Motor neuron (in vitro differentiated cells): ENCODE results near the gene COX7A1. TPM values are rescaled to one million over a fixed set of nuclear protein-coding genes. Genes with fewer than 3 reads are reported as not detected.
"Not testable (repeated sequence)": the region's sequence is repeated elsewhere in the genome, so short reads cannot be mapped to it uniquely, and the experiment has no call there.

Experiments
- ATAC-seq, 8 experiments: fragments of 200-7000 bp; cut with Tn5 transposase; replicated peaks in 6 of 8; 2 replicates each; pipeline ENCODE4 v1.8.0; 2021; ENCODE audit warnings: mild to moderate bottlenecking in 8 of 8, moderate library complexity in 8 of 8
- H3K27ac ChIP-seq, 2 donors: fragments of 250-450 bp; sonication (Bioruptor Pico); 2 replicates each; pipeline ENCODE4 v1.9.0; 2021; ENCODE audit warnings: antibody characterized with exemption in 2 of 2, mild to moderate bottlenecking in 2 of 2, moderate library complexity in 1 of 2
- H3K4me1 ChIP-seq, 2 donors: fragments of 250-450 bp; sonication (Bioruptor Pico); replicated peaks in 1 of 2; 2 replicates each; pipeline ENCODE4 v1.6.1; 2021; ENCODE audit warnings: antibody characterized with exemption in 2 of 2, mild to moderate bottlenecking in 2 of 2, moderate library complexity in 1 of 2
- H3K4me3 ChIP-seq, 5 donors: fragments of 250-450 bp; sonication (Bioruptor Pico); 2 replicates each; pipeline ENCODE4 v1.9.0; 2021; ENCODE audit warnings: antibody characterized with exemption in 5 of 5, mild to moderate bottlenecking in 5 of 5, moderate library complexity in 4 of 5
- WGBS, 10 experiments: fragments of 450-650 bp; shearing (Covaris generic); methylation state at CpG; one replicate each; pipeline ENCODE4 v1.0.0; 2022; 5-methylcytosine and 5-hydroxymethylcytosine counted together
- in situ Hi-C, 9 experiments: fragments of 400-800 bp; cut with MboI; loops; one replicate each; pipeline ENCODE4 v1.15.0; 2021; ENCODE audit warnings: low sequenced_read_pairs in 9 of 9, low pct_unique_long_range_greater_than_20kb in 2 of 9; ENCODE audit not compliant: unreplicated experiment in 9 of 9
- total RNA-seq, 8 experiments: library from RNA; unstranded; fragments of 300-600 nt; gene quantifications; 2 replicates each; pipeline versions ENCODE4 v1.2.3 to v1.2.4, GENCODE V29; 2022

Gene COX7A1
- total RNA-seq, 8 experiments from 2014 or later, result 0.54 to 66.9 (median 1.3) TPM; not detected in 1

- ATAC-seq, result peak; percentile 63 to 91 (median 88)
- H3K4me3 ChIP-seq, result peak within 1 kb of the TSS; percentile 69 to 99 (median 86)
- peaks cover 5 to 6% of the 10 kb centered on the region in 2 donors for H3K4me1 ChIP-seq
- H3K27ac ChIP-seq, result peak within 1 kb of the TSS; percentile 81 to 84
- in situ Hi-C loops, result no loop called here
- WGBS, 10 experiments, result 0 to 12% (median 0%) methylated on average over 1 to 11 of the region's 75 CpGs; no CpG with 5 or more reads in 3 of the 10 experiments
Measured at GRCh38 chr19:36139473-36140303, 12.6 kb downstream of the COX7A1 start, which contains the start of gene CAPNS1. TSS of gene CAPNS1 (plus strand) at chr19:36140066. CDS start at chr19:36141012, 946 bp downstream.

- H3K27ac ChIP-seq, result peak overlapping the region; percentile 70 to 84
- in situ Hi-C loops, result no loop called here
- H3K4me1 ChIP-seq, result peaks cover 5 to 6% of the 10 kb centered on the region in 2 donors
- H3K4me3 ChIP-seq, result peak overlapping the region; percentile 69 to 99 (median 86)
- ATAC-seq, result no peak
- WGBS, 10 experiments, result 54 to 86% (median 64%) methylated on average over 2 to 7 of the region's 7 CpGs; no CpG with 5 or more reads in 1 of the 10 experiments
Measured at GRCh38 chr19:36139120-36139472, 13.2 kb downstream of the COX7A1 start.

- in situ Hi-C loops, result no loop called here
- Histone ChIP-seq H3K4me1 (peaks cover 5 to 6% of the 10 kb centered on the region in 2 donors), H3K27ac (no peak overlapping the region), H3K4me3 (no peak overlapping the region)
- ATAC-seq, result peak in 3 of 8 experiments; percentile 1 to 9 (median 1)
- 55 to 87% (median 71%) methylated on average over 1 to 12 of the region's 12 CpGs; no CpG with 5 or more reads in 2 of the 10 experiments for WGBS, 10 experiments
Measured at GRCh38 chr19:36136964-36137686, 15.1 kb downstream of the COX7A1 start.

GRCh38 chr19:36134867-36135266 is 17.4 kb downstream of the COX7A1 start:
- H3K4me3 ChIP-seq, ATAC-seq, H3K27ac ChIP-seq, in situ Hi-C loops, H3K4me1 ChIP-seq: not testable (repeated sequence)
- WGBS, 10 experiments, result 29 to 100% (median 87%) methylated on average over 1 to 2 of the region's 4 CpGs; no CpG with 5 or more reads in 4 of the 10 experiments

DNA sequence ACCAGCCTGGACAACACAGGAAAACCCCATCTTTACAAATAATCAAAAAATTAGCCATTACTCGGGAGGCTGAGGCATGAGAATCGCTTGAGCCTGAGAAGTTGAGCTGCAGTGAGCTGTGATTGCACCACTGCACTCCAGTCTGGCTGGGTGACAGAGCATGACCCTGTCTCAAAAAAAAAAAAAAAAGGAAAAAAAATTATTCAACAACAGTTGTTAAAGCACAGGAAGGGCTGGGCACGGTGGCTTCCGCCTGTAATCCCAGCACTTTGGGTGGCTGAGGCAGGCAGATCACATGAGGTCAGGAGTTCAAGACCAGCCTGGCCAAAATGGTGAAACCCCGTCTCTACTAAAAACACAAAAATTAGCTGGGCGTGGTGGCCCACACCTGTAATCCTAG is 21.0 kb downstream of the COX7A1 start:
- in situ Hi-C loops, H3K4me1 ChIP-seq: not testable (repeated sequence)

DNA sequence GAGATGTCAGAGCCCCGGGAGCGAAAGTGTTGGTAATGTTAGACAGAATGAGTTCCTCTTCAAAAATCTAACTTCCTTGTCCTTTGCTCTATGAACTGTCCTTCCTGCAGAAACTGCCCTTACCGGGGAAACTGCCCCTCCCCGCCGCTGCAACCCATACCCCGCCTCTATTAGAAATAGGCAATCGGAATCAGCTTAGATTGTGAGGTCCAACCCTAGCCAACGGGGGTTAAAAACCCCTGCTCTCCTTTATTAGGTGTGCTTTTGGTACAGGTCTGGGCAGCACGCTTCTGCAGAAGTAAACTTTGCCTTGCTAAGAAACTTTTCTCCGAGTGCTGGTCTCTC is 23.9 kb downstream of the COX7A1 start:
- 7 to 40% (median 18%) methylated on average over 2 to 8 of the region's 10 CpGs; no CpG with 5 or more reads in 2 of the 10 experiments for WGBS, 10 experiments
- ATAC-seq, result peak in 7 of 8 experiments; percentile 2 to 8 (median 4)
- Histone ChIP-seq H3K4me3 (peak overlapping the region; percentile 42 to 47 (median 43)), H3K27ac (peak overlapping the region; percentile 62 to 79), H3K4me1 (peaks cover 0 to 3% of the 10 kb centered on the region in 2 donors)
- in situ Hi-C loops, result loop anchor here in 1 of 9 experiments (10.0 kb wide), 1 partner anchor 46 kb away; no protein-coding TSS in a partner anchor

More for the DNA sequence above, 21.0 kb downstream of the COX7A1 start:
- not testable (repeated sequence) for H3K27ac ChIP-seq, ATAC-seq, H3K4me3 ChIP-seq
- 40 to 93% (median 80%) methylated on average over 1 to 5 of the region's 6 CpGs; no CpG with 5 or more reads in 3 of the 10 experiments for WGBS, 10 experiments

GRCh38 chr19:36125557-36125956 is 26.7 kb downstream of the COX7A1 start:
- Histone ChIP-seq H3K4me1 (peaks cover 0 to 3% of the 10 kb centered on the region in 2 donors), H3K27ac (no peak overlapping the region), H3K4me3 (no peak overlapping the region)
- in situ Hi-C loops, result loop anchor here in 1 of 9 experiments (10.0 kb wide), 1 partner anchor 49 kb away; no protein-coding TSS in a partner anchor
- 70 to 100% (median 96%) methylated on average over 1 to 8 of the region's 9 CpGs; no CpG with 5 or more reads in 3 of the 10 experiments for WGBS, 10 experiments
- no peak for ATAC-seq

GRCh38 chr19:36121486-36122124 is 30.6 kb downstream of the COX7A1 start:
- in situ Hi-C loops, result loop anchor here in 1 of 9 experiments (10.0 kb wide), 1 partner anchor 53 kb away; no protein-coding TSS in a partner anchor
- 85 to 93% (median 88%) methylated on average over 3 to 13 of the region's 49 CpGs; no CpG with 5 or more reads in 7 of the 10 experiments for WGBS, 10 experiments
- peak in 4 of 8 experiments; percentile 11 to 28 (median 14) for ATAC-seq

DNA sequence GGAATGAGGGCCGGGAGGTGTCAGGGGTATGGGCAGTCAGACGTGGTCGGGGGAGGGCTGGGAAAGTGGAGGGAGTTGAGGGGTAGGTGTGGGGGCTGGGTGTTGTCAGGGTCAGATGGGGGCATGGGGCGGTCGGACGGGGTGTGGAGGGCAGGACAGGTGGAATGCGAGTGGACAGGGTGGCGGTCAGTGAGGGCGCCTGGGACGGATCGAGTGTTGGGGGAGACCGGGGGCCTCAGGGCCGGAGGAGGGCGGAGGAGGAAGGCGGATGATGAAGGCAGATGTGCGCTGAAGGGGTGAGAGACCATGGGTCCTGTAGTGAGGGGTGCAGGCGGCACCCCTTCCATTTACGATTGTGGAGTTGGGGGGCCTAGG is 31.3 kb downstream of the COX7A1 start:
- H3K4me3 ChIP-seq, result no peak overlapping the region
- no peak overlapping the region for H3K27ac ChIP-seq
- H3K4me1 ChIP-seq, result peaks cover 2 to 3% of the 10 kb centered on the region in 2 donors
- peak in 4 of 8 experiments; percentile 7 to 24 (median 14) for ATAC-seq
- in situ Hi-C loops, result loop anchor here in 1 of 9 experiments (10.0 kb wide), 1 partner anchor 54 kb away; no protein-coding TSS in a partner anchor
- no CpG with 5 or more reads among the region's 18 CpGs for WGBS, 10 experiments

More at GRCh38 chr19:36121486-36122124, 30.6 kb downstream of the COX7A1 start:
- Histone ChIP-seq H3K4me3 (no peak overlapping the region), H3K27ac (no peak overlapping the region), H3K4me1 (no peaks in the 10 kb centered on the region)

DNA sequence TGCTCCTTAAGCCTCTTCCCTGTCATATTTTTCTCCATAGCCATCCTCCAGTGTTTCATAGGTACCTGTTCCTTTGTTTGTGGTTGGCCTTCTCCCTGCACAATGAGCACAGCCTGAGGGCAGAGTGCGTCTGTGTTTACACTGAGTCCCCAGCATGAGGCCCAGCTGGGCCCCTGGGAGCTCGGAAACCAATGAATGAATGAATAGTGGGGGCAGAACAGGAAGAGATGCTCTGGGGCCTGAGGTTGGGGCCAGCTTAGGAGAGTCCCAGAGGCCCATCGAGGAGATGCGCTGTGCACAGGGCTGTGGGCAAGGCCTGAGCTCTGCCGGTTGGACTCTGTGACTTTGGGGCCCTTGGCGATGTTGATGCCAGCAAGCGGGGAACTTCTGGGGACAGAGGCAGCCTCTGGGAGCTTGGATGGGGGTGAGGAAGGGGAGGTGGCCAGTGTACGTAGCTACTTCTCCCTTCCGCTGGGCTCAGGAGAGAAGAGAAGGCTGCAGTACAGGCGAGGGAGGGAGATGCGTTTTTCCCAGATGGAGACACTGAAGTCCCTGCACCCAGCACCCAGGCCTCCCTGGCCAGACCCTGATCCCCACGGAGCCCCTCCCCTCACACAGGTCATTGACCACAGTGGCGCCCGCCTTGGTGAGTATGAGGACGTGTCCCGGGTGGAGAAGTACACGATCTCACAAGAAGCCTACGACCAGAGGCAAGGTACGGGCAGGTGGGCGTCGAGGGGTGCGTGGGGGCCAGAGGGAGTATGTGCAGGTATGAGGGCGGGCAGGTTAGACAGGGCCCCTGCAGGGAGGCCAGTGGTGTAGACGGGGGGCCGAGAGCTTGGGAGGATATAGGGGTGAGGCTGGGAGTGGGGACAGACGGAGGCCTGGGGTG is 31.9 kb downstream of the COX7A1 start:
- 57 to 88% (median 72%) methylated on average over 2 to 3 of the region's 26 CpGs; no CpG with 5 or more reads in 6 of the 10 experiments for WGBS, 10 experiments
- Histone ChIP-seq H3K27ac (no peak overlapping the region), H3K4me1 (peaks cover 2 to 3% of the 10 kb centered on the region in 2 donors), H3K4me3 (no peak overlapping the region)
- ATAC-seq, result peak in 3 of 8 experiments; percentile 2 to 11 (median 5)
- in situ Hi-C loops, result loop anchor here in 1 of 9 experiments (10.0 kb wide), 1 partner anchor 54 kb away; no protein-coding TSS in a partner anchor

- Histone ChIP-seq H3K27ac (no peak overlapping the region), H3K4me1 (peaks cover 6 to 8% of the 10 kb centered on the region in 2 donors), H3K4me3 (peak overlapping the region; percentile 52 to 85 (median 56))
- 13 to 100% (median 86%) methylated on average over 1 of the region's 1 CpG; no CpG with 5 or more reads in 6 of the 10 experiments for WGBS, 10 experiments
- no peak for ATAC-seq
- in situ Hi-C loops, result no loop called here
Measured at GRCh38 chr19:36116344-36116637, 36.0 kb downstream of the COX7A1 start.
